ENCODE data around the gene CRY2.
"Not testable (repeated sequence)": the region's sequence is repeated elsewhere in the genome, so short reads cannot be mapped to it uniquely, and the experiment has no call there.

Gene CRY2

DNA sequence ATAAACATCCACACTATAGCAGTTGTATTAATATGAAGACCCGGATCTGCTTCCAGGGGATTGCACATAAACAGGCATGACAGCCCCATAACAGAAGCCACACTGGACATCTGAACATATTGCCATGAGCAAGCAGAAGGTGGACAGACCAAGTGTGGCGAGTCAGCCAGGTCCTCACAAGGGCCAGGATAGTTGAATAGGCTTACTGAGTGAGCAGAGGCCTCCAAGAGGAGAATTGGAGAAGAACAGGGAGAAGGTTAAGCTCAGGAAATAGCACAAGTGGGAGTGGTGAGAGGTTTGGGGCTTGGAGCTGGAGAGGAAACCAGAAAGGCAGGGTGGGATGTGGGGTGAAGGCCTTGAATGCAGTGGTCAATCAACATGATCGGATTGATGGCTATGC, 31.5 kb upstream of the CRY2 start:
- peaks cover 10 to 11% of the 10 kb centered on the region in 2 donors for H3K36me3 ChIP-seq (ENCODE audit: control insufficient read depth in 1 of 2, insufficient read depth in 2 of 2, low read length in 2 of 2)
- no peaks in the 10 kb centered on the region for H3K27me3 ChIP-seq (ENCODE audit: low read depth, low read length)
- no peak overlapping the region for H3K4me3 ChIP-seq (ENCODE audit: low read depth in 1 of 2, low read length in 2 of 2)
- H3K27ac ChIP-seq (ENCODE audit: low read length), result no peak overlapping the region
- H3K4me1 ChIP-seq (ENCODE audit: control insufficient read depth in 1 of 2, insufficient read depth in 2 of 2, low read length in 2 of 2), result no peaks in the 10 kb centered on the region
- no peaks in the 10 kb centered on the region for H3K9me3 ChIP-seq (ENCODE audit: control insufficient read depth in 1 of 2, low read length in 2 of 2)

- no peak overlapping the region for H3K27ac ChIP-seq (ENCODE audit: low read length)
- H3K4me1 ChIP-seq (ENCODE audit: control insufficient read depth in 1 of 2, insufficient read depth in 2 of 2, low read length in 2 of 2), result no peaks in the 10 kb centered on the region
- H3K36me3 ChIP-seq (ENCODE audit: control insufficient read depth in 1 of 2, insufficient read depth in 2 of 2, low read length in 2 of 2), result peaks cover 2 to 5% of the 10 kb centered on the region in 2 donors
- H3K4me3 ChIP-seq (ENCODE audit: low read depth in 1 of 2, low read length in 2 of 2), result no peak overlapping the region
- no peaks in the 10 kb centered on the region for H3K9me3 ChIP-seq (ENCODE audit: control insufficient read depth in 1 of 2, low read length in 2 of 2)
- no peaks in the 10 kb centered on the region for H3K27me3 ChIP-seq (ENCODE audit: low read depth, low read length)
Observed at GRCh38 chr11:45816614-45817013, 30.7 kb upstream of the CRY2 start.

- Histone ChIP-seq H3K9me3 (ENCODE audit: control insufficient read depth in 1 of 2, low read length in 2 of 2) (no peaks in the 10 kb centered on the region), H3K4me1 (ENCODE audit: control insufficient read depth in 1 of 2, insufficient read depth in 2 of 2, low read length in 2 of 2) (no peaks in the 10 kb centered on the region), H3K27ac (ENCODE audit: low read length) (no peak overlapping the region), H3K4me3 (ENCODE audit: low read depth in 1 of 2, low read length in 2 of 2) (no peak overlapping the region), H3K27me3 (ENCODE audit: low read depth, low read length) (no peaks in the 10 kb centered on the region), H3K36me3 (ENCODE audit: control insufficient read depth in 1 of 2, insufficient read depth in 2 of 2, low read length in 2 of 2) (no peaks in the 10 kb centered on the region)
Observed at GRCh38 chr11:45817191-45817590, 30.1 kb upstream of the CRY2 start.

GRCh38 chr11:45818961-45819605, 28.2 kb upstream of the CRY2 start:
- no peaks in the 10 kb centered on the region for H3K4me1 ChIP-seq (ENCODE audit: control insufficient read depth in 1 of 2, insufficient read depth in 2 of 2, low read length in 2 of 2)
- H3K4me3 ChIP-seq (ENCODE audit: low read depth in 1 of 2, low read length in 2 of 2), result no peak overlapping the region
- no peak overlapping the region for H3K27ac ChIP-seq (ENCODE audit: low read length)
- H3K27me3 ChIP-seq (ENCODE audit: low read depth, low read length), result no peaks in the 10 kb centered on the region
- H3K9me3 ChIP-seq (ENCODE audit: control insufficient read depth in 1 of 2, low read length in 2 of 2), result no peaks in the 10 kb centered on the region
- no peaks in the 10 kb centered on the region for H3K36me3 ChIP-seq (ENCODE audit: control insufficient read depth in 1 of 2, insufficient read depth in 2 of 2, low read length in 2 of 2)

- Histone ChIP-seq H3K4me1 (ENCODE audit: control insufficient read depth in 1 of 2, insufficient read depth in 2 of 2, low read length in 2 of 2) (no peaks in the 10 kb centered on the region), H3K27ac (ENCODE audit: low read length) (no peak overlapping the region), H3K4me3 (ENCODE audit: low read depth in 1 of 2, low read length in 2 of 2) (no peak overlapping the region), H3K9me3 (ENCODE audit: control insufficient read depth in 1 of 2, low read length in 2 of 2) (no peaks in the 10 kb centered on the region), H3K36me3 (ENCODE audit: control insufficient read depth in 1 of 2, insufficient read depth in 2 of 2, low read length in 2 of 2) (no peaks in the 10 kb centered on the region), H3K27me3 (ENCODE audit: low read depth, low read length) (no peaks in the 10 kb centered on the region)
Observed at GRCh38 chr11:45820211-45820857, 26.9 kb upstream of the CRY2 start.

DNA sequence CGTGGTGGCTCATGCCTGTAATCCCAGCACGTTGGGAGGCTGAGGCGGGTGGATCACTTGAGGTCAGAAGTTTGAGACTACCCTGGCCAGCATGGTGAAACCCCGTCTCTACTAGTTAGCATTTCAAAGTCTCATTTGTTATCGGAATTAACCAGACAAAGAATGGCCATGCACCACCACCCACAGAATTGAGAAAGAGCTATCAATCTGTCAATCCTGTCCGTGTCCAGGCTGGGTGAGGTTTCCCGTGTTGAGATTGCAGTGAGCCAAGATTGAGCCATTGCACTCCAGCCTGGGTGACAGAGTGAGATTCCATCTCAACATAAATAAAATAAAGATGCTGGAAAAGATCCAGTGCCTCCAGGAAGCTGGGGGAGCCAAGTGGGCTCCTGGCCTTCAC, 20.8 kb upstream of the CRY2 start:
- not testable (repeated sequence) for H3K27me3 ChIP-seq (ENCODE audit: low read depth, low read length); H3K36me3 ChIP-seq (ENCODE audit: control insufficient read depth in 1 of 2, insufficient read depth in 2 of 2, low read length in 2 of 2); H3K27ac ChIP-seq (ENCODE audit: low read length); H3K4me1 ChIP-seq (ENCODE audit: control insufficient read depth in 1 of 2, insufficient read depth in 2 of 2, low read length in 2 of 2); H3K9me3 ChIP-seq (ENCODE audit: control insufficient read depth in 1 of 2, low read length in 2 of 2); H3K4me3 ChIP-seq (ENCODE audit: low read depth in 1 of 2, low read length in 2 of 2)

GRCh38 chr11:45827123-45827522, 20.2 kb upstream of the CRY2 start:
- H3K27ac ChIP-seq (ENCODE audit: low read length), result no peak overlapping the region
- H3K9me3 ChIP-seq (ENCODE audit: control insufficient read depth in 1 of 2, low read length in 2 of 2), result peaks cover 0 to 4% of the 10 kb centered on the region in 2 donors
- H3K36me3 ChIP-seq (ENCODE audit: control insufficient read depth in 1 of 2, insufficient read depth in 2 of 2, low read length in 2 of 2), result no peaks in the 10 kb centered on the region
- H3K4me1 ChIP-seq (ENCODE audit: control insufficient read depth in 1 of 2, insufficient read depth in 2 of 2, low read length in 2 of 2), result no peaks in the 10 kb centered on the region
- H3K27me3 ChIP-seq (ENCODE audit: low read depth, low read length), result peaks cover 5% of the 10 kb centered on the region
- H3K4me3 ChIP-seq (ENCODE audit: low read depth in 1 of 2, low read length in 2 of 2), result no peak overlapping the region

GRCh38 chr11:45828996-45829395, 18.3 kb upstream of the CRY2 start:
- Histone ChIP-seq H3K4me3 (ENCODE audit: low read depth in 1 of 2, low read length in 2 of 2) (no peak overlapping the region), H3K4me1 (ENCODE audit: control insufficient read depth in 1 of 2, insufficient read depth in 2 of 2, low read length in 2 of 2) (no peaks in the 10 kb centered on the region), H3K27me3 (ENCODE audit: low read depth, low read length) (peaks cover 5% of the 10 kb centered on the region), H3K27ac (ENCODE audit: low read length) (no peak overlapping the region), H3K9me3 (ENCODE audit: control insufficient read depth in 1 of 2, low read length in 2 of 2) (peaks cover 0 to 4% of the 10 kb centered on the region in 2 donors), H3K36me3 (ENCODE audit: control insufficient read depth in 1 of 2, insufficient read depth in 2 of 2, low read length in 2 of 2) (no peaks in the 10 kb centered on the region)

DNA sequence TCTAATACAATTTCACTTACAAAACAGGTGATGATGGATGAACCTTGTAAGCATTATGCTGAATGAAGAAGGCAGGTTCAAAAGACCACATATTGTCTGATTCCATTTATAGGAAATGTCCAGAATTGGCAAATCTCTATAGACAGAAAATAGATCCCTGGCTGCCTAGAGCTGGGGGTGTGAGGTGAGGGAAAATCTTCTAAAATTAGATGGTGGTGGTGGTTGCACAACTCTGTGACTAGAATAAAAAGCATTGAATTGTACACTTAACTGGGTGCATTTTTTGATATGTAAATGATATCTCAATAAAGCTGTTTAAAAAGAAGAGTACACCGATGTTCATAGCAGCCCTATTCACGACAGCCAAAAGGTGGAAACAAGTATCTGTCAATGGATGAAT, 16.7 kb upstream of the CRY2 start:
- Histone ChIP-seq H3K27me3 (ENCODE audit: low read depth, low read length) (peaks cover 5% of the 10 kb centered on the region), H3K4me3 (ENCODE audit: low read depth in 1 of 2, low read length in 2 of 2) (no peak overlapping the region), H3K27ac (ENCODE audit: low read length) (no peak overlapping the region), H3K9me3 (ENCODE audit: control insufficient read depth in 1 of 2, low read length in 2 of 2) (peaks cover 0 to 4% of the 10 kb centered on the region in 2 donors), H3K4me1 (ENCODE audit: control insufficient read depth in 1 of 2, insufficient read depth in 2 of 2, low read length in 2 of 2) (no peaks in the 10 kb centered on the region), H3K36me3 (ENCODE audit: control insufficient read depth in 1 of 2, insufficient read depth in 2 of 2, low read length in 2 of 2) (no peaks in the 10 kb centered on the region)

GRCh38 chr11:45832811-45833441, 14.3 kb upstream of the CRY2 start:
- Histone ChIP-seq H3K27me3 (ENCODE audit: low read depth, low read length) (peaks cover 5% of the 10 kb centered on the region), H3K4me1 (ENCODE audit: control insufficient read depth in 1 of 2, insufficient read depth in 2 of 2, low read length in 2 of 2) (no peaks in the 10 kb centered on the region), H3K4me3 (ENCODE audit: low read depth in 1 of 2, low read length in 2 of 2) (no peak overlapping the region), H3K36me3 (ENCODE audit: control insufficient read depth in 1 of 2, insufficient read depth in 2 of 2, low read length in 2 of 2) (no peaks in the 10 kb centered on the region), H3K9me3 (ENCODE audit: control insufficient read depth in 1 of 2, low read length in 2 of 2) (no peaks in the 10 kb centered on the region), H3K27ac (ENCODE audit: low read length) (no peak overlapping the region)

- no peak overlapping the region for H3K4me3 ChIP-seq (ENCODE audit: low read depth in 1 of 2, low read length in 2 of 2)
- H3K4me1 ChIP-seq (ENCODE audit: control insufficient read depth in 1 of 2, insufficient read depth in 2 of 2, low read length in 2 of 2), result no peaks in the 10 kb centered on the region
- H3K27ac ChIP-seq (ENCODE audit: low read length), result no peak overlapping the region
- H3K27me3 ChIP-seq (ENCODE audit: low read depth, low read length), result peaks cover under 1% of the 10 kb centered on the region
- H3K9me3 ChIP-seq (ENCODE audit: control insufficient read depth in 1 of 2, low read length in 2 of 2), result no peaks in the 10 kb centered on the region
- no peaks in the 10 kb centered on the region for H3K36me3 ChIP-seq (ENCODE audit: control insufficient read depth in 1 of 2, insufficient read depth in 2 of 2, low read length in 2 of 2)
Observed at GRCh38 chr11:45833761-45834160, 13.5 kb upstream of the CRY2 start.
